Cardiac muscle cell (in vitro differentiated cells and primary cell): ENCODE data around the gene CCDC88C. TPM values are rescaled to one million over a fixed set of nuclear protein-coding genes. Genes with fewer than 3 reads are reported as not detected.

ENCODE experiments used
- DNase-seq, 2 donors: peaks; one replicate each; pipeline versions ENCODE4 v3.0.0 to v3.0.0-alpha.2; 2010 to 2017; ENCODE audit warnings: low read depth in 1 of 2, low spot score in 1 of 2
- H3K27ac ChIP-seq: fragments of 200-600 bp; sonication (generic); 2 replicates; pipeline ENCODE4 v1.5.1; 2016
- H3K27me3 ChIP-seq: fragments of 200-600 bp; sonication (generic); 2 replicates; pipeline ENCODE4 v1.6.0; 2016; ENCODE audit warnings: control low read depth
- H3K36me3 ChIP-seq: fragments of 200-600 bp; sonication (generic); 2 replicates; pipeline ENCODE4 v1.5.1; 2016; ENCODE audit warnings: control low read depth
- H3K4me1 ChIP-seq: fragments of 200-600 bp; sonication (generic); 2 replicates; pipeline ENCODE4 v1.8.1; 2017; ENCODE audit warnings: low read depth, mild to moderate bottlenecking, mixed run types
- H3K4me3 ChIP-seq: fragments of 200-600 bp; sonication (generic); 2 replicates; pipeline ENCODE4 v1.5.1; 2016; ENCODE audit warnings: mild to moderate bottlenecking
- H3K9me3 ChIP-seq: fragments of 200-600 bp; sonication (generic); 2 replicates; pipeline ENCODE4 v1.5.1; 2017; ENCODE audit warnings: low read depth, mild to moderate bottlenecking, control low read depth
- polyA plus RNA-seq: library from polyadenylated mRNA; unstranded; fragments of >200 nt; fragmentation: Nextera tagmentation; extraction: Ambion mirVana; gene quantifications from 2 replicates; pipeline ENCODE4 v1.2.1, GENCODE V29; 2016
- total RNA-seq: library from RNA; depleted of rRNA; stranded (reverse); fragments of >200 nt; gene quantifications from 2 replicates; pipeline ENCODE4 v1.2.3, GENCODE V29; 2016
- TF ChIP-seq, protein P1 (sequence below): IDR thresholded peaks from 2 replicates; pipeline ENCODE4 v1.5.1; 2012; ENCODE audit warnings: low read depth, mild to moderate bottlenecking, low read length

CCDC88C gene
- total and polyA plus RNA-seq, 2 experiments from 2014 or later: 0.49 to 1.2 TPM

DNA sequence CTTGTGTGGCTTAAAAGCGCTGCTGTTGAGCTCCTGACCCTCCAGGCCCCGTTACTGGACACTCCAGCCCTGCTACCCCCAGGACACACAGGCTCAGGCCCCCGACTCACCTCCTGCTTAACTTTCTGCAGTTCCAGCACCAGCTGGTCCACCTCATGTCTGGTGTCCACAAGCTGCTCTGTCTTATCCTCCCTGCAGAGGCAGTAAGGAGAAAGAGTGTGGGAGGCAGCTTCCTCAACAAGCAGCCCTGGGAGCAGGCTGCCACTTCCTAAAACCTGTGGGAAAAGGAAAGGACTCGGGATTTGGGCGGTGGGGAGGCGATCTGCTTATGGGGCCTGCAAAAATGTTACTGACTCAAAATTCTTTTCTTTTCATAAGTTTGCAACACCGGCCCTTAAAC, 79.2 kb downstream of the CCDC88C start:
- Histone ChIP-seq H3K36me3 (no peaks in the 10 kb centered on the region), H3K9me3 (no peaks in the 10 kb centered on the region), H3K27ac (no peak overlapping the region), H3K27me3 (peaks cover 70% of the 10 kb centered on the region), H3K4me3 (no peak overlapping the region), H3K4me1 (peaks cover 11% of the 10 kb centered on the region)
- DNase-seq: peak in 1 of 2 donors; percentile 60
- TF ChIP-seq, protein P1, sequence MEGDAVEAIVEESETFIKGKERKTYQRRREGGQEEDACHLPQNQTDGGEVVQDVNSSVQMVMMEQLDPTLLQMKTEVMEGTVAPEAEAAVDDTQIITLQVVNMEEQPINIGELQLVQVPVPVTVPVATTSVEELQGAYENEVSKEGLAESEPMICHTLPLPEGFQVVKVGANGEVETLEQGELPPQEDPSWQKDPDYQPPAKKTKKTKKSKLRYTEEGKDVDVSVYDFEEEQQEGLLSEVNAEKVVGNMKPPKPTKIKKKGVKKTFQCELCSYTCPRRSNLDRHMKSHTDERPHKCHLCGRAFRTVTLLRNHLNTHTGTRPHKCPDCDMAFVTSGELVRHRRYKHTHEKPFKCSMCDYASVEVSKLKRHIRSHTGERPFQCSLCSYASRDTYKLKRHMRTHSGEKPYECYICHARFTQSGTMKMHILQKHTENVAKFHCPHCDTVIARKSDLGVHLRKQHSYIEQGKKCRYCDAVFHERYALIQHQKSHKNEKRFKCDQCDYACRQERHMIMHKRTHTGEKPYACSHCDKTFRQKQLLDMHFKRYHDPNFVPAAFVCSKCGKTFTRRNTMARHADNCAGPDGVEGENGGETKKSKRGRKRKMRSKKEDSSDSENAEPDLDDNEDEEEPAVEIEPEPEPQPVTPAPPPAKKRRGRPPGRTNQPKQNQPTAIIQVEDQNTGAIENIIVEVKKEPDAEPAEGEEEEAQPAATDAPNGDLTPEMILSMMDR: peak; percentile 16

DNA sequence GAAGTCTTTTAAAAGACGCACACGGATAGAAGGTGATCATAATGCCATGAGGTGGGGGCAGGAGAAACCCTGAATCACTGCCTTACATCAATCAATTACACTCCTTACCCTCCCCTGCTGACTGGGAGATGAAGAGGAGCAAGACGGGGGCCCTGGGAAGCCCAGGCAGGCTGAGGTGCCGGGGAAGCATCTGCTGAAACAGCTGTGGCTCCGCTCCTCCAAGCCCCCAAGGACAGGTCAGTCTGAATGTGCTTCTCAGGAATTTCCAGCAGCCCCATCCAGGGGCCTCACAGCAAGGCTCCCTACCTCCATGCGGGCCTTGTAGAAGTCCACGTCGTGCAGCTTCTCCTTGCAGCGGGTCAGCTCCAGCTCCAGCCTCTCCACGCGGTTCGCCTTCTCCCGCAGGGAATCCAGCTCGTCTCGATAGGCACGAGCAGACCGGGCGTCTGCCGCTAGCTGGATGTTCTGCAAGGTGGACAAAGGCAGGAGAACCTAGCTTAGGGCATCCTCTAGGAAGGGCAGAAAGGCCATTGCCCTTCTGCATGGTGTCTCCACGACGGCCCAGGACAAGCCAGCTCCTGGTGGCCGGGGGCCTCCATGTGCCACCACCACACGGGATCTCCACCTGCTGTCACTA, 79.8 kb downstream of the CCDC88C start:
- no peak overlapping the region for H3K27ac ChIP-seq
- H3K4me3 ChIP-seq: no peak overlapping the region
- H3K9me3 ChIP-seq: no peaks in the 10 kb centered on the region
- TF ChIP-seq, protein P1: no peak
- peaks cover 75% of the 10 kb centered on the region for H3K27me3 ChIP-seq
- no peaks in the 10 kb centered on the region for H3K36me3 ChIP-seq
- peaks cover 11% of the 10 kb centered on the region for H3K4me1 ChIP-seq
- no peak for DNase-seq

DNA sequence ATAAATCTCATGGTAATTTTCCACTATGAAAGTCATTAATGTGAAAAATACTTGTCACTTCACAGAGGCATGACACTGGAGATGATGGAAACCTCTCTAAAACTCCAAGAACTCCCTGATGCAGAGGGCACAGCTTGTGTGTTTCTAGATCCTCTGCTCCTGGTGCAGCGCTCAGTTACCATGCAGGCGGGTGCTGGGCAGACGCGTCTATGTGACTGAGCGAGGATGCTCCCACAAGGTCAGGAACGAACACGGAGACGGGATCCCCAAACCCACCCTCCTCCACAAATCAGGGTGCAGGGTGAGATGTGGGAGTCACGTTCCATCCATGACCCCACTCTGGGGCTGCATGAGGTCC, 81.5 kb downstream of the CCDC88C start:
- TF ChIP-seq, protein P1: no peak
- no peaks in the 10 kb centered on the region for H3K9me3 ChIP-seq
- H3K4me3 ChIP-seq: no peak overlapping the region
- H3K27ac ChIP-seq: no peak overlapping the region
- H3K4me1 ChIP-seq: no peaks in the 10 kb centered on the region
- no peak for DNase-seq
- H3K36me3 ChIP-seq: no peaks in the 10 kb centered on the region
- H3K27me3 ChIP-seq: peaks cover 93% of the 10 kb centered on the region

DNA sequence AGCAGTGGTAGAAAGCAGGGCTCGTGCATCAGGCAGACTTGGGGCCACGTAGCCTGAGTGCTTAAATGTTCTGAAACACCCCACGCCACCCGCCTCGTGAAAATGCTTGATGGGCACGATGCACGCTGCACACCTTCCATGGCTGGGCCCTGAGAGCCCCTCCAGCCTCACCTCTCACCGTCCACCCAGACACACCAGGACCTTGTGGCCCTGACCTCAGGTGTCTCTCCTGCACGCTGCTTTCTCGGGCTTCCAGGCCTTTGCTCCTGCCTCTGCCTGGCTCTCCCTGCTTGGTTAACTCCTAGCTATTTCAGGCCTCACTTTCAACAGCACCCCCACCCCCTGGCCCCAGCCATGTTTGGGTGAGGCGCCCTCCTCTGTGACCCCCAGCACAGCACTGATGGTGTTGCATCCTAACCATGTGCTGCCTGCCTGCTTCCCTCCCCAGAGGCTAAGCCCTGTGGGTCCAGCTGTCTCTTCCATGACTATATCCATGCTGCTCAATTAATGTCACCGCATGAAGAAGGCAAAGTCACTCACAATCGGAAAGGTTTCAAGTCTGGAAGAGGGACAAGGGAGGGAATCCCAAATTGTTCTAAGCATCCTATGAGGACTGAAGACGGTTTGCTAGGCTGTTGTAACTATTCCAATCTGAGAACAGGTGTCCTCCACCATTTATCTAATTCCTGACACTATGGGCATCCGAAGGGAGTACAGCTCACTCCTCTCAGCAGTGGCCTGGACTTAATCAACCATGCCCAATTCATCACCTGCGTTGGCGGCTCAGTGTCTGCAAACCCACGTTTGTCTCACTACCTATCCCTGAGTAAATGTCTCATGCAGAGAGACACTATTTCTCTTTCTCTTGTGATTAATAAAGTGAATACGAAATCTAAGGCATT, 82.2 kb downstream of the CCDC88C start:
- peaks cover 99% of the 10 kb centered on the region for H3K27me3 ChIP-seq
- no peaks in the 10 kb centered on the region for H3K4me1 ChIP-seq

DNA sequence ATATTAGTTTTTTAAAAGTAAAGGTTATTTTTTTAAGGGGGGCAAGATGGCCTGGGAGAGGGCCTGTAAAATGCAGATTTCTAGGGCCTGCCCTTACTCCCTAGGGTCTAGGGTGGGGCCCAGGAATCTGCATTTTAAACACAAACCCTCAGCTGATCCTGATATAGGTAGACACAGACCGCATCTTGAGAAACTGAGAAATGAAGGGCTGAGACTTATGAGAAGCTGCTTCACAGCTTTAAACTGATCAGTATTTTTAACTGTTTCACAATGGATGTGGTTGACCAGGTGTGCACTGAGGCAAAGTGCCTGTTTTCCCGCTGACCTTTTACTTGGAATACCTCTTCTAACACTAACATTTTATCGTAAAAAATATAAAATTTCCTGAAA, 84.0 kb downstream of the CCDC88C start:
- TF ChIP-seq, protein P1: no peak
- H3K27me3 ChIP-seq: peaks cover 100% of the 10 kb centered on the region
- no peaks in the 10 kb centered on the region for H3K36me3 ChIP-seq
- no peaks in the 10 kb centered on the region for H3K9me3 ChIP-seq
- no peaks in the 10 kb centered on the region for H3K4me1 ChIP-seq
- no peak for DNase-seq
- H3K27ac ChIP-seq: no peak overlapping the region
- no peak overlapping the region for H3K4me3 ChIP-seq

More for the DNA sequence above, 82.2 kb downstream of the CCDC88C start:
- H3K9me3 ChIP-seq: no peaks in the 10 kb centered on the region
- no peak overlapping the region for H3K4me3 ChIP-seq
- no peak for DNase-seq
- TF ChIP-seq, protein P1: no peak
- H3K27ac ChIP-seq: no peak overlapping the region
- no peaks in the 10 kb centered on the region for H3K36me3 ChIP-seq
